ENCODE measurements around the gene KLF7.

DNA sequence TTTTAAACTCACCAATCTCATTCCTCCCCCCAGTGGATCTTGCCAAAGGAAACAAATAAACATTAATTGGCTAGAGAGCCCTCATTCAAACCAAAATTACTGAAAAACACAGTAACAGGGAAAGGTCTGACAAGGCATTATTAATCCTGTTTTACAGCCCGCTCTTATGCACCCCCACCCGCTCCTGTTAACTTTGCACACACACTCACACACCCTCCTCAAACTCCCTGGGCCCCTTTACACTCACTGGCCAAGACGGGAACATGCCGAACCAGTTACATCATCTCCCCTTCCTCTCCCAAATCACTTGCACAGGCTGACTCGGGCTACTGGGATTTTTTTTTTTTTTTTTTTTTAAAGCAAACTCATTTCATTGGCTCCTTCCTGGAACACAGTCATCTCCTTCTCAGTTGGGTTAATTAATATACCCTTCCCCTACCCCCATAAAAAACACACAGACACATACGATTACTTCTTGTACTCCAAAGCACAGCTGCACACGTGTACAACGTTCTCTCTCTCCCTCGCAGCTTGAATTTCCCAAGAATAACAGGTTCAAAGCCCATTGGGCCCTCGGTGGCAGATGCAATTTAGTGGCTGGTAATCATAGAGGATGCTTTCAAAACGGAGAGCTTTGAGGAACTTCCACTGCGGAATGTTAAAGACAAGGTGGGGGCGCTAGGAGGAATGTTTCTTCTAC lies 31.8 kb downstream of the KLF7 start:
- TF ChIP-seq POLR2AphosphoS5 (IDR thresholded peaks at IDR 0.05; ENCODE audit: low read depth, low read length) (no peak), POLR2A (IDR thresholded peaks at IDR 0.05; ENCODE audit: low read depth, low read length) (no peak), TAF1 (IDR thresholded peaks at IDR 0.05; ENCODE audit: low read depth, low read length) (no peak), SPI1 (IDR thresholded peaks at IDR 0.05; ENCODE audit: low read depth, low read length) (no peak)

Data from GM12891 (cell line).